ENCODE measurements around the gene TTLL6.

- TF ChIP-seq CTCF (IDR thresholded peaks at IDR 0.05) (no peak), POLR2A (IDR thresholded peaks at IDR 0.05) (no peak)
Measured at GRCh38 chr17:48795444-48796162, 21.4 kb downstream of the TTLL6 start.

All from thyroid gland (tissue), 4 donors.